C4-2B (cell line): ENCODE results near the gene KLHL20.

ENCODE experiments used
- CTCF ChIP-seq: fragments of 450-650 bp; conservative IDR thresholded peaks from 2 replicates; pipeline ENCODE4 v1.5.1; 2017; ENCODE audit warnings: mild to moderate bottlenecking
- ZFX ChIP-seq: fragments of 450-650 bp; IDR thresholded peaks from 2 replicates; pipeline ENCODE4 v1.6.1; 2017

GRCh38 chr1:173688300-173688699 is 26.5 kb upstream of the KLHL20 start:
- TF ChIP-seq CTCF (no peak), ZFX (no peak)
